K562 (cell line): ENCODE data around the gene OST4. TPM values are rescaled to one million over a fixed set of nuclear protein-coding genes. Genes with fewer than 3 reads are reported as not detected.

ENCODE experiments used
- ATF3 ChIP-seq, 2 experiments: fragments of 450-650 bp in 1 of 2; sonication (generic) in 1 of 2; formaldehyde crosslinking in 1 of 2; IDR thresholded peaks in 1 of 2; conservative IDR thresholded peaks in 1 of 2; 2 replicates each; pipeline versions ENCODE4 v1.6.1 to v1.8.1; 2016 to 2023; ENCODE audit warnings: mild to moderate bottlenecking in 2 of 2, moderate library complexity in 2 of 2, inconsistent platforms in 1 of 2, missing genetic modification reagents in 1 of 2
- PCBP2 ChIP-seq: fragments of 200-400 bp; formaldehyde crosslinking; IDR thresholded peaks from 2 replicates; pipeline ENCODE4 v1.6.1; 2018; ENCODE audit warnings: low read length, low read depth, mild to moderate bottlenecking, moderate library complexity; ENCODE audit not compliant: poor library complexity, severe bottlenecking
- polyA plus RNA-seq, 8 experiments: library from polyadenylated mRNA; depleted of rRNA in 4 of 8; stranded (reverse) in 5 of 8; unstranded in 3 of 8; fragments of >200 nt; fragmentation: Nextera tagmentation in 2 of 8; fragmentation: Illumina TruSeq in 1 of 8; extraction: Ambion mirVana in 2 of 8; extraction: Trizol in 1 of 8; gene quantifications; 2 replicates each; pipeline versions ENCODE4 v1.2.1 to v1.2.3, GENCODE V29; 2011 to 2014; ENCODE audit warnings: inconsistent platforms in 1 of 8, missing spikeins in 1 of 8
- total RNA-seq, 7 experiments: library from RNA; depleted of rRNA in 6 of 7; stranded (reverse); fragments of >200 nt in 6 of 7; fragmentation: Illumina TruSeq in 2 of 7; extraction: Trizol in 2 of 7; gene quantifications; 2 replicates each; pipeline versions ENCODE4 v1.2.1 to v1.2.3, GENCODE V29; 2011 to 2021; ENCODE audit warnings: low replicate concordance in 1 of 7
- TF ChIP-seq, protein P1 (sequence below): sonication (generic); formaldehyde crosslinking; IDR thresholded peaks from 2 replicates; pipeline ENCODE4 v1.8.1; 2023; ENCODE audit warnings: missing genetic modification reagents, mild to moderate bottlenecking, borderline replicate concordance
- TF ChIP-seq, protein P2 (sequence below): fragments of 250-450 bp; sonication (Bioruptor Pico); IDR thresholded peaks from 2 replicates; pipeline ENCODE4 v1.4.0; 2020; ENCODE audit warnings: mild to moderate bottlenecking, moderate library complexity

Gene OST4
- total and polyA plus RNA-seq, 9 of the 15 experiments (the other 6 are each of a cell fraction or from before 2014, with no cell fraction given): 186 to 1,155 (median 355) TPM

DNA sequence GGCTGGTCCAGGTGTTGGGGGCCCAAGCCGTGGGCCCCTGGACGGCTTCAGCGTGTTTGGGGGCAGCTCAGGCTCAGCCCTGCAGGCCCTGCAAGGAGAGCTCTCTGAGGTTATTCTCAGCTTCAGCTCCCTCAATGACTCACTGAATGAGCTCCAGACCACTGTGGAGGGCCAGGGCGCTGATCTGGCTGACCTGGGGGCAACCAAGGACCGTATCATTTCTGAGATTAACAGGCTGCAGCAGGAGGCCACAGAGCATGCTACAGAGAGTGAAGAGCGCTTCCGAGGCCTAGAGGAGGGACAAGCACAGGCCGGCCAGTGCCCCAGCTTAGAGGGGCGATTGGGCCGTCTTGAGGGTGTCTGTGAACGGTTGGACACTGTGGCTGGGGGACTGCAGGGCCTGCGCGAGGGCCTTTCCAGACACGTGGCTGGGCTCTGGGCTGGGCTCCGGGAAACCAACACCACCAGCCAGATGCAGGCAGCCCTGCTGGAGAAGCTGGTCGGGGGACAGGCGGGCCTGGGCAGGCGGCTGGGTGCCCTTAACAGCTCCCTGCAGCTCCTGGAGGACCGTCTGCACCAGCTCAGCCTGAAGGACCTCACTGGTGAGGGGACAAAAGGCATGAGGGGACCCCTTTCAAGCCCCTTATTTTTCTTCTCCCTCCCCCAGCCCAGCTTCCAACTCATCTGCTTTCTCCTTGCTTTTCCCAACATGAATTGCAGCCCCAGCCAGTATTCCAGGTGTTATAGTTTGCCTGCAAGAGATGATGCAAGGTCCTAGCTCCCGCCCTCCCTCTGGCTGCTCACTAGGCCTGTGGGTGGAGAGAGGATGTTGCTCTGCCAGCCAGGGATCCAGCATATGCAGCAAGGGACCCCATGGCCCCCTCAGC, 12.2 kb upstream of the OST4 start (continued):
- peak; percentile 47; the same call in 1 of the 2 replicates for TF ChIP-seq ATF3 (IDR thresholded peaks at IDR 0.05)
- no peak for TF ChIP-seq ATF3 (CRISPR knock-in tag; conservative IDR thresholded peaks at IDR 0.05)
- TF ChIP-seq, protein P1, sequence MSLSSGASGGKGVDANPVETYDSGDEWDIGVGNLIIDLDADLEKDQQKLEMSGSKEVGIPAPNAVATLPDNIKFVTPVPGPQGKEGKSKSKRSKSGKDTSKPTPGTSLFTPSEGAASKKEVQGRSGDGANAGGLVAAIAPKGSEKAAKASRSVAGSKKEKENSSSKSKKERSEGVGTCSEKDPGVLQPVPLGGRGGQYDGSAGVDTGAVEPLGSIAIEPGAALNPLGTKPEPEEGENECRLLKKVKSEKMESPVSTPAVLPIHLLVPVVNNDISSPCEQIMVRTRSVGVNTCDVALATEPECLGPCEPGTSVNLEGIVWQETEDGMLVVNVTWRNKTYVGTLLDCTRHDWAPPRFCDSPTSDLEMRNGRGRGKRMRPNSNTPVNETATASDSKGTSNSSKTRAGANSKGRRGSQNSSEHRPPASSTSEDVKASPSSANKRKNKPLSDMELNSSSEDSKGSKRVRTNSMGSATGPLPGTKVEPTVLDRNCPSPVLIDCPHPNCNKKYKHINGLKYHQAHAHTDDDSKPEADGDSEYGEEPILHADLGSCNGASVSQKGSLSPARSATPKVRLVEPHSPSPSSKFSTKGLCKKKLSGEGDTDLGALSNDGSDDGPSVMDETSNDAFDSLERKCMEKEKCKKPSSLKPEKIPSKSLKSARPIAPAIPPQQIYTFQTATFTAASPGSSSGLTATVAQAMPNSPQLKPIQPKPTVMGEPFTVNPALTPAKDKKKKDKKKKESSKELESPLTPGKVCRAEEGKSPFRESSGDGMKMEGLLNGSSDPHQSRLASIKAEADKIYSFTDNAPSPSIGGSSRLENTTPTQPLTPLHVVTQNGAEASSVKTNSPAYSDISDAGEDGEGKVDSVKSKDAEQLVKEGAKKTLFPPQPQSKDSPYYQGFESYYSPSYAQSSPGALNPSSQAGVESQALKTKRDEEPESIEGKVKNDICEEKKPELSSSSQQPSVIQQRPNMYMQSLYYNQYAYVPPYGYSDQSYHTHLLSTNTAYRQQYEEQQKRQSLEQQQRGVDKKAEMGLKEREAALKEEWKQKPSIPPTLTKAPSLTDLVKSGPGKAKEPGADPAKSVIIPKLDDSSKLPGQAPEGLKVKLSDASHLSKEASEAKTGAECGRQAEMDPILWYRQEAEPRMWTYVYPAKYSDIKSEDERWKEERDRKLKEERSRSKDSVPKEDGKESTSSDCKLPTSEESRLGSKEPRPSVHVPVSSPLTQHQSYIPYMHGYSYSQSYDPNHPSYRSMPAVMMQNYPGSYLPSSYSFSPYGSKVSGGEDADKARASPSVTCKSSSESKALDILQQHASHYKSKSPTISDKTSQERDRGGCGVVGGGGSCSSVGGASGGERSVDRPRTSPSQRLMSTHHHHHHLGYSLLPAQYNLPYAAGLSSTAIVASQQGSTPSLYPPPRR: no peak
- TF ChIP-seq, protein P2, sequence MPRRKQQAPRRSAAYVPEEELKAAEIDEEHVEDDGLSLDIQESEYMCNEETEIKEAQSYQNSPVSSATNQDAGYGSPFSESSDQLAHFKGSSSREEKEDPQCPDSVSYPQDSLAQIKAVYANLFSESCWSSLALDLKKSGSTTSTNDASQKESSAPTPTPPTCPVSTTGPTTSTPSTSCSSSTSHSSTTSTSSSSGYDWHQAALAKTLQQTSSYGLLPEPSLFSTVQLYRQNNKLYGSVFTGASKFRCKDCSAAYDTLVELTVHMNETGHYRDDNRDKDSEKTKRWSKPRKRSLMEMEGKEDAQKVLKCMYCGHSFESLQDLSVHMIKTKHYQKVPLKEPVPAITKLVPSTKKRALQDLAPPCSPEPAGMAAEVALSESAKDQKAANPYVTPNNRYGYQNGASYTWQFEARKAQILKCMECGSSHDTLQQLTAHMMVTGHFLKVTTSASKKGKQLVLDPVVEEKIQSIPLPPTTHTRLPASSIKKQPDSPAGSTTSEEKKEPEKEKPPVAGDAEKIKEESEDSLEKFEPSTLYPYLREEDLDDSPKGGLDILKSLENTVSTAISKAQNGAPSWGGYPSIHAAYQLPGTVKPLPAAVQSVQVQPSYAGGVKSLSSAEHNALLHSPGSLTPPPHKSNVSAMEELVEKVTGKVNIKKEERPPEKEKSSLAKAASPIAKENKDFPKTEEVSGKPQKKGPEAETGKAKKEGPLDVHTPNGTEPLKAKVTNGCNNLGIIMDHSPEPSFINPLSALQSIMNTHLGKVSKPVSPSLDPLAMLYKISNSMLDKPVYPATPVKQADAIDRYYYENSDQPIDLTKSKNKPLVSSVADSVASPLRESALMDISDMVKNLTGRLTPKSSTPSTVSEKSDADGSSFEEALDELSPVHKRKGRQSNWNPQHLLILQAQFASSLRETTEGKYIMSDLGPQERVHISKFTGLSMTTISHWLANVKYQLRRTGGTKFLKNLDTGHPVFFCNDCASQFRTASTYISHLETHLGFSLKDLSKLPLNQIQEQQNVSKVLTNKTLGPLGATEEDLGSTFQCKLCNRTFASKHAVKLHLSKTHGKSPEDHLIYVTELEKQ (CRISPR knock-in tag): no peak
- TF ChIP-seq PCBP2: no peak
- TF ChIP-seq, all 486 proteins: peak for 2
